ENCODE measurements around the gene YTHDC1. TPM values are rescaled to one million over a fixed set of nuclear protein-coding genes. Genes with fewer than 3 reads are reported as not detected.

Gene YTHDC1
- total RNA-seq, 1 experiment from 2014 or later: 44.5 TPM

DNA sequence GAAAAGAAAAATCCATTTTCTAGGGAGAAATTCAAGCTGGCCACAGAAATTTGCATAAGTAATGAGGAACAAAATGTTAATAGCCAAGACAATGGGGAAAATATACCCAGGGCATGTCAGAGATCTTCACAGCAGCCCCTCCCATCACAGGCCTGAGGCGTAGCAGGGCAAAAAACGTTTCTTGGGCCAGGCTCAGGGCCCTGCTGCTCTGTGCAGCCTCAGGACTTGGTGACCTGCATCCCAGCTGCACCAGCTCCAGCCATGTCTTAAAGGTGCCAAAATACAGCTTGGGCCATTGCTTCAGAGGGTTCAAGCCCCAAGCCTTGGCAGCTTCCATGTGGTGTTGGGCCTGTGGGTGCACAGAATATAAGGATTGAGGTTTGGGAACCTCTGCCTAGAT lies 72.3 kb downstream of the YTHDC1 start:
- Histone ChIP-seq H3K27ac (ENCODE audit: low read length) (no peak overlapping the region), H3K4me1 (ENCODE audit: control insufficient read depth, insufficient read depth, low read length) (no peaks in the 10 kb centered on the region), H3K36me3 (ENCODE audit: control insufficient read depth, insufficient read depth, low read length) (no peaks in the 10 kb centered on the region), H3K4me3 (ENCODE audit: low read depth in 2 of 2, low read length in 2 of 2) (no peak overlapping the region), H3K9me3 (ENCODE audit: control insufficient read depth, insufficient read depth, low read depth, low read length) (no peaks in the 10 kb centered on the region), H3K27me3 (ENCODE audit: control insufficient read depth, insufficient read depth, low read length) (no peaks in the 10 kb centered on the region)
- no peak for DNase-seq (ENCODE audit: low read depth, low spot score)
- POLR2A ChIA-PET: no interaction called here
- BruUV-seq (replicated peaks): no TSS peak
- CTCF ChIA-PET: no interaction called here
- TF ChIP-seq, protein P1, sequence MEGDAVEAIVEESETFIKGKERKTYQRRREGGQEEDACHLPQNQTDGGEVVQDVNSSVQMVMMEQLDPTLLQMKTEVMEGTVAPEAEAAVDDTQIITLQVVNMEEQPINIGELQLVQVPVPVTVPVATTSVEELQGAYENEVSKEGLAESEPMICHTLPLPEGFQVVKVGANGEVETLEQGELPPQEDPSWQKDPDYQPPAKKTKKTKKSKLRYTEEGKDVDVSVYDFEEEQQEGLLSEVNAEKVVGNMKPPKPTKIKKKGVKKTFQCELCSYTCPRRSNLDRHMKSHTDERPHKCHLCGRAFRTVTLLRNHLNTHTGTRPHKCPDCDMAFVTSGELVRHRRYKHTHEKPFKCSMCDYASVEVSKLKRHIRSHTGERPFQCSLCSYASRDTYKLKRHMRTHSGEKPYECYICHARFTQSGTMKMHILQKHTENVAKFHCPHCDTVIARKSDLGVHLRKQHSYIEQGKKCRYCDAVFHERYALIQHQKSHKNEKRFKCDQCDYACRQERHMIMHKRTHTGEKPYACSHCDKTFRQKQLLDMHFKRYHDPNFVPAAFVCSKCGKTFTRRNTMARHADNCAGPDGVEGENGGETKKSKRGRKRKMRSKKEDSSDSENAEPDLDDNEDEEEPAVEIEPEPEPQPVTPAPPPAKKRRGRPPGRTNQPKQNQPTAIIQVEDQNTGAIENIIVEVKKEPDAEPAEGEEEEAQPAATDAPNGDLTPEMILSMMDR (IDR thresholded peaks at IDR 0.05): no peak
- TF ChIP-seq TCF7L2 (IDR thresholded peaks at IDR 0.05; ENCODE audit: low read depth, low read length): no peak
- TF ChIP-seq, protein P2, sequence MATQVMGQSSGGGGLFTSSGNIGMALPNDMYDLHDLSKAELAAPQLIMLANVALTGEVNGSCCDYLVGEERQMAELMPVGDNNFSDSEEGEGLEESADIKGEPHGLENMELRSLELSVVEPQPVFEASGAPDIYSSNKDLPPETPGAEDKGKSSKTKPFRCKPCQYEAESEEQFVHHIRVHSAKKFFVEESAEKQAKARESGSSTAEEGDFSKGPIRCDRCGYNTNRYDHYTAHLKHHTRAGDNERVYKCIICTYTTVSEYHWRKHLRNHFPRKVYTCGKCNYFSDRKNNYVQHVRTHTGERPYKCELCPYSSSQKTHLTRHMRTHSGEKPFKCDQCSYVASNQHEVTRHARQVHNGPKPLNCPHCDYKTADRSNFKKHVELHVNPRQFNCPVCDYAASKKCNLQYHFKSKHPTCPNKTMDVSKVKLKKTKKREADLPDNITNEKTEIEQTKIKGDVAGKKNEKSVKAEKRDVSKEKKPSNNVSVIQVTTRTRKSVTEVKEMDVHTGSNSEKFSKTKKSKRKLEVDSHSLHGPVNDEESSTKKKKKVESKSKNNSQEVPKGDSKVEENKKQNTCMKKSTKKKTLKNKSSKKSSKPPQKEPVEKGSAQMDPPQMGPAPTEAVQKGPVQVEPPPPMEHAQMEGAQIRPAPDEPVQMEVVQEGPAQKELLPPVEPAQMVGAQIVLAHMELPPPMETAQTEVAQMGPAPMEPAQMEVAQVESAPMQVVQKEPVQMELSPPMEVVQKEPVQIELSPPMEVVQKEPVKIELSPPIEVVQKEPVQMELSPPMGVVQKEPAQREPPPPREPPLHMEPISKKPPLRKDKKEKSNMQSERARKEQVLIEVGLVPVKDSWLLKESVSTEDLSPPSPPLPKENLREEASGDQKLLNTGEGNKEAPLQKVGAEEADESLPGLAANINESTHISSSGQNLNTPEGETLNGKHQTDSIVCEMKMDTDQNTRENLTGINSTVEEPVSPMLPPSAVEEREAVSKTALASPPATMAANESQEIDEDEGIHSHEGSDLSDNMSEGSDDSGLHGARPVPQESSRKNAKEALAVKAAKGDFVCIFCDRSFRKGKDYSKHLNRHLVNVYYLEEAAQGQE (IDR thresholded peaks at IDR 0.05; ENCODE audit: insufficient read depth in 1 of 2, low read depth in 2 of 2, low read length in 1 of 2): no peak
- no peak for TF ChIP-seq POLR2AphosphoS5 (IDR thresholded peaks at IDR 0.05; ENCODE audit: low read depth, low read length)
- no peak for TF ChIP-seq SIN3A (IDR thresholded peaks at IDR 0.05; ENCODE audit: borderline replicate concordance, insufficient read depth, low read depth, low read length)
- intact Hi-C loops (cut with micrococcal nuclease; ENCODE audit: unreplicated experiment): no loop called here
- in situ Hi-C loops (cut with HindIII; ENCODE audit: low pct_unique_long_range_greater_than_20kb, low sequenced_read_pairs): no loop called here
- ATAC-seq: no peak

DNA sequence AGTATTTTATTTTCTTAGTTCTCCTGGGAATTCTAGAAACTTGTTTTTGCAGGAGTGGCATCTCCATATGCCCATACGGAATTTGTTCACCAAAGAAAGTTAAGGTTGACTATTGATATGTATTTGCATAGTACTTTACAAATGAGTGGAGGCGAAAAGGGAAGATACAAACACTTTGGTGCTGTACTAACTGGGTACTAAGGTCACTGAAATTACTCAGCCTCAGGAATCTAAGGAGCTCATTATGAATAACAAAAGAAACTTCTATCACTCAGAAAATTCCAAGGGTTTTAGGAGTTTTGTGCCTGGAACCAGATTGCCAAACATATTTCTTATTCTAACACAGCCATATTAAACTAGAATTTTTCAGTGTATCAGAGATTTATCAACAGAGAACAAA lies 77.0 kb downstream of the YTHDC1 start:
- in situ Hi-C loops (cut with HindIII; ENCODE audit: low pct_unique_long_range_greater_than_20kb, low sequenced_read_pairs): no loop called here
- Histone ChIP-seq H3K27me3 (ENCODE audit: control insufficient read depth, insufficient read depth, low read length) (no peaks in the 10 kb centered on the region), H3K4me3 (ENCODE audit: low read depth in 2 of 2, low read length in 2 of 2) (no peak overlapping the region), H3K4me1 (ENCODE audit: control insufficient read depth, insufficient read depth, low read length) (no peaks in the 10 kb centered on the region), H3K9me3 (ENCODE audit: control insufficient read depth, insufficient read depth, low read depth, low read length) (no peaks in the 10 kb centered on the region), H3K36me3 (ENCODE audit: control insufficient read depth, insufficient read depth, low read length) (no peaks in the 10 kb centered on the region), H3K27ac (ENCODE audit: low read length) (no peak overlapping the region)
- CTCF ChIA-PET: no interaction called here
- TF ChIP-seq, protein P1 (IDR thresholded peaks at IDR 0.05): no peak
- TF ChIP-seq SIN3A (IDR thresholded peaks at IDR 0.05; ENCODE audit: borderline replicate concordance, insufficient read depth, low read depth, low read length) (no peak), TCF7L2 (IDR thresholded peaks at IDR 0.05; ENCODE audit: low read depth, low read length) (no peak), POLR2AphosphoS5 (IDR thresholded peaks at IDR 0.05; ENCODE audit: low read depth, low read length) (no peak)
- TF ChIP-seq, protein P2 (IDR thresholded peaks at IDR 0.05; ENCODE audit: insufficient read depth in 1 of 2, low read depth in 2 of 2, low read length in 1 of 2): no peak
- DNase-seq (ENCODE audit: low read depth, low spot score): no peak
- POLR2A ChIA-PET: no interaction called here
- intact Hi-C loops (cut with micrococcal nuclease; ENCODE audit: unreplicated experiment): loop anchor here (2.0 kb wide), 1 partner anchor 104 kb away; no protein-coding TSS in a partner anchor
- BruUV-seq (replicated peaks): no TSS peak
- no peak for ATAC-seq

Measured in Panc1 (cell line).